ENCODE measurements around the gene NUP93.

DNA sequence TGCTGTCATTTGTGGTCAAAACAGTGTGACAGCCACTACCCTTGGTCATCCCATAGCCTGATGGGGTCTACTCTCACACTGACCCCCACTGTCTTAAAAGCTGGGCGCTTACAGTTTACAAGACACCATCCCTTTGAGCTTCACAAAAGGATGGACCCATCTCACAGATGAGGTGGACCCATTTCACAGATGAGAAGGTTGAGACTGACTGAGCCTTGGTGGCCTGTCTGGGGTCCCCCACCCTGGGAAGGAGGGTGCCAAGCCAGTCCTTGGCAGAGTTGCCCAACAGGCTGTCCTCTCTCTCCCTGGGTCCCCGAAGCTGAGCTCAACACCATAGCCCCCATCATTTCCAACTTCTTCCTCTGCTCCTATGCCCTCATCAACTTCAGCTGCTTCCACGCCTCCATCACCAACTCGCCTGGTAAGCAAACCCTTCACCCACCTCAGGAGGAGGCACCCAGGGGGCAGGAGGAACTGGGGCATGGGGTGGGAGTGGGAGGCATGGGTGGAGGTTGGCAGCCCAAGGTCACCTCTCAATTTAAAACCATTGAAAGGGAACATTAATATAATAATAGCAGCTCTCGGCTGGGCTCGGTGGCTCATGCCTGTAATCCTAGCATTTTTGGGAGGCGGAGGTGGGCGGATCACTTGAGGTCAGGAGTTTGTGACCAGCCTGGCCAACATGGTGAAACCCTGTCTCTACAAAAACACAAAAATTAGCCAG is 152.3 kb downstream of the NUP93 start:
- TF ChIP-seq, protein P1, sequence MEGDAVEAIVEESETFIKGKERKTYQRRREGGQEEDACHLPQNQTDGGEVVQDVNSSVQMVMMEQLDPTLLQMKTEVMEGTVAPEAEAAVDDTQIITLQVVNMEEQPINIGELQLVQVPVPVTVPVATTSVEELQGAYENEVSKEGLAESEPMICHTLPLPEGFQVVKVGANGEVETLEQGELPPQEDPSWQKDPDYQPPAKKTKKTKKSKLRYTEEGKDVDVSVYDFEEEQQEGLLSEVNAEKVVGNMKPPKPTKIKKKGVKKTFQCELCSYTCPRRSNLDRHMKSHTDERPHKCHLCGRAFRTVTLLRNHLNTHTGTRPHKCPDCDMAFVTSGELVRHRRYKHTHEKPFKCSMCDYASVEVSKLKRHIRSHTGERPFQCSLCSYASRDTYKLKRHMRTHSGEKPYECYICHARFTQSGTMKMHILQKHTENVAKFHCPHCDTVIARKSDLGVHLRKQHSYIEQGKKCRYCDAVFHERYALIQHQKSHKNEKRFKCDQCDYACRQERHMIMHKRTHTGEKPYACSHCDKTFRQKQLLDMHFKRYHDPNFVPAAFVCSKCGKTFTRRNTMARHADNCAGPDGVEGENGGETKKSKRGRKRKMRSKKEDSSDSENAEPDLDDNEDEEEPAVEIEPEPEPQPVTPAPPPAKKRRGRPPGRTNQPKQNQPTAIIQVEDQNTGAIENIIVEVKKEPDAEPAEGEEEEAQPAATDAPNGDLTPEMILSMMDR (IDR thresholded peaks at IDR 0.05; ENCODE audit: extremely low read depth in 1 of 2, insufficient read depth in 1 of 2, low read depth in 1 of 2, low read length in 2 of 2) = no peak
- TF ChIP-seq POLR2AphosphoS5 (IDR thresholded peaks at IDR 0.05; ENCODE audit: insufficient read depth, low read depth, low read length) = no peak
